ENCODE data around the gene TMEM270.

The TMEM270 gene

DNA sequence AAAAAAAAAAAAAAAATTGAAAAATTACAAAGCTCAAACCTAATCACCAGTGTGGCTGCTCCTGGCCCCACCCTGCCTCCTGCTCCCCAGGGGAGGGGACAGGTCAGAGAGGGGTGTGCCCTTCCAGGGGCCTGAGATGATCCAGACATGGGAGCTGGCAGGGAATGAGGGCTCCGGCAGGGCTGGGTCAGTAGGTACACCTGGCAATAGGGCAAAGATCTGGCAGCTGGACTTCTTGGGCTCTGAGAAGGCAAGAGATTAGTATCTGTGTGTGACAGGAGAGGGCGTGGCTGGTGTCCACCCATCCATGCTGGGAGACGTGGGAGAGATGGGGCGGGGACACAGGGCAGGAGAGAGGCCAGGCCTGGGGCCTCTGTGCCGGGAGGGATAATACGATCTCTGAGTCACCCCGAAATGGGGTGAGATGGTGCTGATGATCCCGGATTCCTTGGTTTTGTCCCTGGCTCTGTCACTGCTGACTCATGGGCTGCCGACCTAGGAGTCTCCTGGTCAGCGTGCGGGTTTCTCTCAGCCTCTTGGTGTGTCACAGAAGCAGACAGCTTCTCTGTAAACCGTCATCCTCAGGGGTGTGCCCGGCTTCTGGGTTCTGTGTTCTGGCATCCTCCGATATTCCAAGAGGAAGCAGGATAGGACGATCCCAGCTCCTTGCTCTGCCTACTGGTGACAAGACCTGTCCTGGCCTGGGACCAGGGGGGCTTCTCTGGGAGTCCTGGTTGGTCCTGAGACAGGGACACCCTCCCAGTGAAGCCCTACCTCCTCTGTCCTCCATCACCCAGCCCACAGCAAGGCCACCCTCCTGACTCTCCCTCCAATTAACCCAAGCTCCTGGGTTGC is 38.4 kb upstream of the TMEM270 start:
- peak; percentile 89 for DNase-seq (ENCODE audit: low read depth)
- TF ChIP-seq, protein P1, sequence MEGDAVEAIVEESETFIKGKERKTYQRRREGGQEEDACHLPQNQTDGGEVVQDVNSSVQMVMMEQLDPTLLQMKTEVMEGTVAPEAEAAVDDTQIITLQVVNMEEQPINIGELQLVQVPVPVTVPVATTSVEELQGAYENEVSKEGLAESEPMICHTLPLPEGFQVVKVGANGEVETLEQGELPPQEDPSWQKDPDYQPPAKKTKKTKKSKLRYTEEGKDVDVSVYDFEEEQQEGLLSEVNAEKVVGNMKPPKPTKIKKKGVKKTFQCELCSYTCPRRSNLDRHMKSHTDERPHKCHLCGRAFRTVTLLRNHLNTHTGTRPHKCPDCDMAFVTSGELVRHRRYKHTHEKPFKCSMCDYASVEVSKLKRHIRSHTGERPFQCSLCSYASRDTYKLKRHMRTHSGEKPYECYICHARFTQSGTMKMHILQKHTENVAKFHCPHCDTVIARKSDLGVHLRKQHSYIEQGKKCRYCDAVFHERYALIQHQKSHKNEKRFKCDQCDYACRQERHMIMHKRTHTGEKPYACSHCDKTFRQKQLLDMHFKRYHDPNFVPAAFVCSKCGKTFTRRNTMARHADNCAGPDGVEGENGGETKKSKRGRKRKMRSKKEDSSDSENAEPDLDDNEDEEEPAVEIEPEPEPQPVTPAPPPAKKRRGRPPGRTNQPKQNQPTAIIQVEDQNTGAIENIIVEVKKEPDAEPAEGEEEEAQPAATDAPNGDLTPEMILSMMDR (IDR thresholded peaks at IDR 0.05; ENCODE audit: control insufficient read depth, extremely low read depth, insufficient read depth): no peak
- no peak overlapping the region for H3K4me3 ChIP-seq (ENCODE audit: low read depth, low read length)

DNA sequence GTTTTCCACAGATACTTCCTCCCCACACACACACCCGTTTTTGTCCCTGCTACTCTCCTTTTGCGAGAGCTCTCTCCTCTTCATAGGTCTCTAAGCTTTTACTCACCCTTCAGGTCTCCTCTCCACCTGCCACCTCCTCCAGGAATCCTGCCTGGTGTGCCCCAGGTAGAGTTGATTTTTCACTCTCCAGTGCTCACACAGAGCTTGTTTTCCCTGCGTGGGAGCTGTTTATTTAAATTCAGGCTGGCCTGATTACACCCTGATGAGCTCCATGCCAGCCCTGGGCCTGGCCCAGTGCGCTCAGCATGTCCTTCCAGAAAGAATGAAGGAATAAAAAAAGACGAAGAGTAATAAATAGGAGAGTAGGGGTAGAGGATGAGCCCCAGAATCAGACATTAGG is 37.7 kb upstream of the TMEM270 start:
- H3K4me3 ChIP-seq (ENCODE audit: low read depth, low read length): no peak overlapping the region
- DNase-seq (ENCODE audit: low read depth): no peak
- TF ChIP-seq, protein P1 (IDR thresholded peaks at IDR 0.05; ENCODE audit: control insufficient read depth, extremely low read depth, insufficient read depth): no peak

DNA sequence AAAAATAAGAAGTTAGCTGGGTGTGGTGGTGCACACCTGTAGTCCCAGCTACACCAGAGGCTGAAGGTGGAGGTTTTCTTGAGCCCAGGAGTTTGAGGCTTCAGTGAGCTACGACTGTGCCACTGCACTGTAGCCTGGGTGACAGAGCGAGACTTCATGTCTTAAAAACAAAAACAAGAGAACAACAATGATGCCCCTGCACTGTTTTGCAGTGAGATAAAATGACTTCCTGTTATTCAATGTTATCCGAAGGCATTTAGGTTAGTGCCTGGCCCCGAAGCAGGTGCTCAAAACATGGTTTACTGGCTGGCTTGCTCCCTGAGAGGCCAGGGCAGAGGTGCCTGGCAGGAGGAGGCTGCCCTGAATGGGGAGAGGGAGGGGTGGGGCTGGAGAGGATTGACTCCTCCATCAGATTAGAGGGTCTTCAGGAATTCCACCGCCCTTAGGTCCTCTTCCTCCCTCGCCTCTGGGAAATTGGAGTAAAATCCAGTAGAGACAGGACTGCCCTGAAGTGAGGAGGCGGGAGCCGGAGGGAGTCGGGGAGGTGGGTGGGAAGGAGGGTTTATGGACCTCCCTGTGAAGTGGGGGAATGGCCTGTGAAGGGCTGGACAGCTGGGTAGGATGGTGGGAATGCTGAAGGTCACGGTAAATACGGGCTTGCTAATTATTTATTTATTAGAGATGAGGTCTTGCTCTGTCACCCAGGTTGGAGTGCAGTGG is 36.9 kb upstream of the TMEM270 start:
- TF ChIP-seq, protein P1 (IDR thresholded peaks at IDR 0.05; ENCODE audit: control insufficient read depth, extremely low read depth, insufficient read depth): no peak
- no peak for DNase-seq (ENCODE audit: low read depth)

DNA sequence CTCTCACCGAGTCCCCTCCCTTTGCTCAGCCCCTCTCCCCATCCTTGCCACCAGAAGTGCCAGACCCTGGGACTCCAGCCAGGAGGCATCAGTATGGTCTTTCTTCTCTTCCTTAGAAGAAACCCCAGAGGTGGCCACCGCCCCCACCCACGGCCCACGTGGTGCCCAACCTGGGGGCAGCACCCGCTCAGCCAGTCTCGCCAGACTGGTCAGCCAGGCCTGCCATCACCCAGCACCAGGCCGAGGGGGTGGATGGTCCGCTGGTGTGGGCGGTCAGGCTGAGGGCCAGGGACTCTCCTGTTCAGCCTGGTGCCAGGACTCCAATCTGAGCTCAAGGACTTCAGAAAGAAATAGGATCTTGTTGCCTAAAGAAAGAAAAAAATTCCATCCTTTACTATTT is 36.0 kb upstream of the TMEM270 start:
- TF ChIP-seq, protein P1 (IDR thresholded peaks at IDR 0.05; ENCODE audit: control insufficient read depth, extremely low read depth, insufficient read depth): no peak
- no peak for DNase-seq (ENCODE audit: low read depth)
- H3K4me3 ChIP-seq (ENCODE audit: low read depth, low read length): no peak overlapping the region

More for the DNA sequence above, 36.9 kb upstream of the TMEM270 start:
- no peak overlapping the region for H3K4me3 ChIP-seq (ENCODE audit: low read depth, low read length)

DNA sequence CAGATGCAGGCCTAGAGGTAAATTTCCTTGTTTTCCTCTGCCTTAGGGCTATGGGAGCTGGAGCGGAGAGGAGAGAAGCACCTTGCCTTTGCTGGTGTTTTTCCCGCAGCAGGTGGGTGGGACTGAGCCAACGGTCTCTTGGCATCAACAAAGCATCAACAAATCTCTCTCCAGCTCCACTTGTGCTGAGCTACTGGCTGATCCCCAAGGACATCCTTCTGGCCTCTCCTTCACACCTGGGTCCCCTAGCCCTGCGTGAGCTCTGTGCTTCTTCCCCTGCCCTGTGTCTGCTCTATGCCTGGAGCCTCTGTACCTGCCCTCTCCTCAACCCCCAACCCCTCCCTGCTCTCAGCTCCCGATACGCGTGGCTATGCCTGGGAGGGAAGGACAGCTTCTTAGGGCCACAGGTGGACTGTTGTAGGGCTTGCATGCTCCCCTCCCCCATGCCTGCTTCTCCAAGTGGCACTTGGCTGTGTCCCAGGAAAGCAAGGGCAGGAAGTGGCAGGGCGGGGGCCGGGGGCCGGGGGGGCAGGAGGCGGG is 33.3 kb upstream of the TMEM270 start:
- H3K4me3 ChIP-seq (ENCODE audit: low read depth, low read length): no peak overlapping the region; the same call in 1 of the 2 replicates
- TF ChIP-seq, protein P1 (IDR thresholded peaks at IDR 0.05; ENCODE audit: control insufficient read depth, extremely low read depth, insufficient read depth): no peak
- DNase-seq (ENCODE audit: low read depth): peak; percentile 100

DNA sequence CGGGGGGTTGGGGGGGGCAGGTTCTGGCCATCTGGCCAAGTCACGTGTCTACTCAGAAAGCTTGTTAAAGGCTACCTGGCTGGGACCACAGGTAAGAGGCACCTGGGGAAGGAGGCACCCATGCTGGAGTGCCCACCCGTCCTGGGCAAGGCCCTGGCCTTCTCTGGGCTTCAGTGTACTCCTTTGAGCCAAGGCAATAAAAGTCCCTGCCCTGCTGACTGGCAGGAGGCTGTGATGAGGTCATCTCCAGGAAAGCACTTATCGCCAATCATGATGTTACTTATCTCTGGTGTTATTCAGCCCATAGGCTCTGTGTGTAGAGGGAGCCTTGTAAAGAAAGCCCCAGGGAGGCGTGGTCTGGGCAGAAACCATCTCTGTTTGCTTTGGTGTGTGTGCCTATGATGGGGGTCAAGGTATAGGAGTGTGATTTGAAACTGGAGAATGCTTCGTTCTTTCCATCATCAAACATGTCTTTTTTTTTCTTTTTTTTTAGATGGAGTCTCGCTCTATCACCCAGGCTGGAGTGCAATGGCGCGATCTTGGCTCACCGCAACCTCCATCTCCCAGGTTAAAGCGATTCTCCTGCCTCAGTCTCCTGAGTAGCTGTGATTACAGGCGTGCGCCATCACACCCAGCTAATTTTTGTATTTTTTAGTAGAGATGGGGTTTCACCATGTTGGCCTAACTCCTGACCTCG is 32.7 kb upstream of the TMEM270 start:
- TF ChIP-seq, protein P1 (IDR thresholded peaks at IDR 0.05; ENCODE audit: control insufficient read depth, extremely low read depth, insufficient read depth): no peak
- peak; percentile 99 for DNase-seq (ENCODE audit: low read depth)
- peak overlapping the region; percentile 23; the same call in 1 of the 2 replicates for H3K4me3 ChIP-seq (ENCODE audit: low read depth, low read length)

All from LNCaP clone FGC (cell line).